ENCODE measurements around the gene NCAPH2.

DNA sequence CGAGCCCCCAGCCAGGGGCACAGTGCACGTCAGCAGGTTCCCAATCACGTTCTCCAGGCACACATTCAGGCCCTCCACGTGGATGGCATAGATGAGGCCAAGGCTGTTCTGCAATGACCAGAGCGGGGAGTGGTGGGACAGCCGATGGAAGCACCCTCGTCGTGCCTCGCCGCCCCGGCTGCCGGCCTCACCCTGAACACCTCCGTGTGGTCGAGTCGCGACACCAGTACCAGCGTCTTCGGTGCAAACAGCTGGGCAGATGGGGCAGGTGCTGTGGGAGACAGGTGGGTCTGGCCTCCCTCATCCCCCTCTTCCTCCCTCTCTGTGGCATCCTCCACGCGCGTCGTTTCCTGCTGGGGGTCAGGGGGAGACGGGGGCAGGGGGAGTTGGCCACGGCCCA lies 40.7 kb upstream of the NCAPH2 start:
- no peak for TF ChIP-seq POLR2AphosphoS5 (IDR thresholded peaks at IDR 0.05; ENCODE audit: insufficient read depth in 1 of 2, low read depth in 1 of 2)
- no peak for TF ChIP-seq CTCF (IDR thresholded peaks at IDR 0.05)
